Non-pigmented ciliary epithelial cell (primary cell): Measurements from ENCODE around the gene SPRN.
"Not testable (repeated sequence)": the region's sequence is repeated elsewhere in the genome, so short reads cannot be mapped to it uniquely, and the experiment has no call there.

Experiments
- DNase-seq: peaks from one replicate; pipeline ENCODE4 v3.0.0-alpha.2; 2010; ENCODE audit warnings: low read depth

The SPRN gene

DNA sequence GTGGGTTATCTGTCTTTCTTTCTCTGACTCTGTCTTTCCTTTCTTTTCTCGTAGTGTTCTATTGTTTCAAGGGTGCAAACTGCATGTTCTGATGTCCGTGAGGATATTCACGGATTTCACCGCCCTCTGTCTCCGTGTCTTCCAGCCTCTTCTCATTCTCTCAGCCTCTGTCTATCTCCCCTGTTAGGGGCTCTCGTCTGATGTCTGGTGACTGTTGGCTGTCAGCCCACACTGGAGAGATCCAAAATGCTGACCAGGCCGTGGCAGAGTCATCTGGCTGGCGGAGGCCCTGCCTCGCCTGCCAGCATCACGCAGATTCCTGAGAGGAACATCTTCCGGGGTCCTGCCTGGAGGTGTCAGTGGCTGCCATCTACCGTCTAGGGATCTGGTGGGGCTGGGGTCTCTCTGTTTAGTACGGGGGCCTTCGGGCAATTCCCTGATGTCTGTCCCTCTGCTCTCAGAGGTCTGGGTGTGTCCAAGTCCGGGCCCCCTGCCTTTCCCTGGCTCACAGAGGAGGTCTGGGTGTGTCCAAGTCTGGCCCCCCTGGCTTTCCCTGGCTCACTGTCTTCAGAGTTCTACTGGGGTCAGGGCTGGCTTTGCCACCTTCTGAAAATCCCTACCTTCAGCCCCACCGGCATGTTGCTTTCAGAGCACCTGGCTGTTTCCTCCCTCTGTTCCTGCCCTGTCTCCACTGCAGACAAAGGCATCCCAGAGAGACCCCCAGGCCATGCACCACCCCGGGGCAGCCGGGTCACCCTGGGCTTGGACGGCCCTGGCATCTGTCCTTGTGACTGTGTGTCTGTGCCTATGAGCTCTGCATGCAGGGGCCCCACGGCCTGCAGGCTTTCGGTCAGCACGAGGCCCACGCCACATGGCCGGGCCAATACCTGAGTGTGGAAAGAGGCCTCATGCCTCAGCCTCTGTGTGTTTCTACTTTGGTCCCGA is 15.4 kb upstream of the SPRN start:
- no peak for DNase-seq

DNA sequence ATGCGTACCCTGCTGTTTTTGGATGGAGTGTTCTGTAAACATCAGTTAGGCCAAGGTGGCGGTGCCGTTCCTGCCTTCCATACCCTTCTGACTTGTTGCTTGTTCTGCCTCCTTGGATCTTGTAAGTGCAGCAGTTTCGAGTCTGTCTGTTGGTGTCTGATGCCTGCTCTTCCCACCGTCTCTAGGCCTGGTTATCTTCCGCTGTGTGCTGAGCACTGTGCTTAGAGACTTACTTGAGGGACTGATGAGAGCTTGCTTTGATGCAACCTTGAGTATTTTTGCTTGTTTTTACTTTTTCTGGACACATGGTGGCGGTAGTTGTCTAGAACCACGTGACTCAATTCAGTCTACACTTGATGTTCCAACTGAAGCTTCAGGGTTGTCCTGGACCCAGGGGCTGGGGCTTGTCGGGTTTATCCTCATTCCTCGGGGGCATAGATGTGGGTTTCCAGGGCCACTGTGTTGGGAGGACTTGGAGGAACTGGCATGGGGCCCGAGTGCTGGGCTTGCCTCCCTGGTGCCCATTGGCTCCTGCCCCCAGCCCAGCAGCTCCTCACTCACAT is 14.4 kb upstream of the SPRN start:
- peak; percentile 4 for DNase-seq

DNA sequence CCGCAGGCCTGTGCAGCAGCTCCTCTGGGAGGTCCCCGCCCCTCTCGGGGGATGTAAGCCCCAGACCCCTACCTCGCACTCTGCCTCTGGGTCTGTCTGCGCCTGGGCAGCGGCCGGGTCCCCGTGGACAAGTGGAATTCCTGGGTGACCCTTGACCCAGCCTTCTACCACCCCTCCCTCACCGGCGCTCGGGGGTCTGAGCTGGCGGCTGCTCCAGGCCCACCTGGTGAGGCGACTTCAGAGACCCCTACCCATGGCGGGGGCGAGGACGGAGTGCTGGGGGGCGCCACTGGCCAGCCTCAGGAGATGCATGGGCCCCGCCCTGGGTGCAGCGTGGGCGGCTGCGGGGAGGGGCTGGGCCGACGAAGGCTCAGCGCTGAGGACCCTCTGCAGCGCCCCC is 8.4 kb upstream of the SPRN start:
- DNase-seq = not testable (repeated sequence)

DNA sequence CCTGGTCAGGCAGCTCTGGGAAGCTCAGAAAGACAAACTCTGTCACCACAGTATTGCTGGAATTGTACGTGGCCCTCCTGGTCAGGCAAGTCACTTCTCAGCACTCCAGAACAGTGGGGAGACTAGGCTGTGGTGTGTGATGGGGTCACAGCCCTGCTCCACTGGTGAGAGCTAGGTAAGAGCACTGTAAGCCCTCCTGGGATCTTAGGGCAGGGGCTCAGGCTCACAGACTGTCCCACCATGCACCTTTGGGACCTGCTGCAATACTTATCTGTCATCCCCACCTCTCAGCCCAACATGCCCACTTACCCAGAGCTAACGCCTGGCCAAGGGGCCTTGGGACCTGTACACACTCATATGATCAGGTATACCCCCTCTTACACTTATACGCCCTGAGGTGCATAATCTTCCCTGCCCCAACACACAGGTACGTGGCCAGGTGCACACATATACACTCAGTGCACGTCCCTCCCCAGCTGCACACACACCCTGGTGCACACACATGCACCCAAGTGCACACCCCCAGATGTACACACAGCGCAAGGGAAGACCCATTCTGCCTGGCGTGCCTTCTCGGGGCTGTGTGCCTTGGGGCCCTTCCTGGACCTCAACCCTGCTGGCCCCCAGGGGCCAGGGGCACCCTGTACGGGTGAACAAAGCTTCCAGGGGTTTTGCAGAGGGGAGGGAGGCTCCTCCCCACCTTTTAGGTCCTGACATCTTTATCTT is 7.6 kb upstream of the SPRN start:
- DNase-seq = not testable (repeated sequence)

DNA sequence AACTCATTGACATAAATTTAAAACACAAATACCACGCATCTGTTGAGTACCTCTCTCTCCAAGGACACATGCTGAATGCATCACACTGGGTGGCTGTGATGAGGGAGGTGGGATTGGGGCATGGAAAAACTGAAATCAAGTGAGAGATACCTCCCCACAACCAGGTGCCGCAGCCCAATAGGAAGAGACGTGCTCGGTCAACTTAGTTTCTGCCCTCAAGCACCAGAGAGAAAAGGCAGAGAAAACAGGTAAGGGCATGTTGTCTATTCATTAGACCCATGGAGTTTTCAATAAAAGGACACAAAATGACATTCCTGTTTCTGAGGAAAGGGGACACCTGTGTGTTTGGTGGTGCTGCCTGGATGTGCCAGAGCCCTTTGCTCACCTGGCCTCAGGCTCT is 5.1 kb upstream of the SPRN start:
- not testable (repeated sequence) for DNase-seq

DNA sequence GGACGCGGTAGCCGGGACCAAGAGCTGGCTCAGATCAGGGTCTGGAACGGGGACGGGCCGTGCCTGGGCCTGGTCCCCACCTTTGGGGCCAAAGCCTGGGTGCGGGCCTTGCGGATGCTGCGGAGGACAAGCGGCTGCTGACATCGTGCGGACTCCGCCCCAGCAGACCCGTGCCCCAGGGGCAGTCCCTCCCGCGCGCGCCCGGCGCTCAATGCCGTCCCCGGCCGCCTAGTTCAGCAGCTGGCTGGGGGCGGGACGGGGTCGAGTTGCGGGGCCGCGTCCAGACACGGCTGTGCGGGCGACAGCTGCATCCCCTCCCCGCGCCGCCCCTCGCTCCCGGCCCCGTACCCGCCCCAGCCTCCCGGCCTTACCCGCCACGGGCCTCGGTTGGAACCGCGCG is 323 bp downstream of the SPRN start:
- not testable (repeated sequence) for DNase-seq

DNA sequence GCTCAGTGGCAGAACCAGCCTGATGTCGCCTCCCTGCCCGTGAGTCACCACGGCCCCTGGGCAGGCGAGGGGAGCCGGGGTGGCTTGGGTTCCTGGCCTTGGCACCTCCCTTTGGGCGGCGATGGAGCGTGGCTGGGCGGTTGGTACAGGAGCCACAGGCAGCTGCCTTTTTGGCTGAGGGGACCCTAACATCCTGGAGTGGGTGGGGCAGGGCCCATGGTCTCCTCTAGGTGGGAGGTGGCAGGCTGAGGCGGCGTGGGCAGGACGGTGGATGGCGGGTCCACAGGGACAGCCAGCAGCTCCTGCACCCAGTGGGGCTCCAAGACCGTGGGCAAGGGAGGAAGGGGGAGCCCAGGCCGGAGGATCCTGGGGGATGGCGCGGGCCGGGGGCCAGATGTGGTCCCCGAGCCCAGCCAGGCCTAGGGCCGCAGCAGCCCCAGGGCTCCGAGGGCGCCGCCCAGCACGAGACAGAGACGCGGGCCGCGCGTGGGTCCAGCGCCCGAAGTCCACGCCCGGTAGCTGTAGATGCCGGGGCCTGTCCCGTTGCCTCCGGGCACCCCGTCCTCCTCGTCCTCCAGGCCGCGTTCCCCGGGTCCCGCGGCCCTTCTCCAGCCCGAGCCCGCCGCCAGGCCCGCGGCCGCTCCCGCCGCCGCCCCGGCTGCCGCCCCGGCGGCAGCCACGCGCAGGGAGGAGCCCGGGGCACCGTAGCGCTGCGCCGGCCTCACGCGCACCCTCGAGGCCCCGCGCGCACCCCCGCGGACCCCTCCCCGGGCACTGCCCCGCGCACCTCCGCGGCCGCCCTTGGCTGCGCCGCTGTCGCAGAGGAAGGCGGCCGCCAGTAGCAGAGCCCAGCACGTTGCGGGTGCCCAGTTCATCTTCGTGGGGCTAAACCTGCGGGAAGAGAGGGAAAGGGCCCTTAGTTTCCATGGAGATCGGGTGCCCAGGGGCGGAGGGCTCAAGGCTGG is 1.3 kb downstream of the SPRN start:
- no peak for DNase-seq

DNA sequence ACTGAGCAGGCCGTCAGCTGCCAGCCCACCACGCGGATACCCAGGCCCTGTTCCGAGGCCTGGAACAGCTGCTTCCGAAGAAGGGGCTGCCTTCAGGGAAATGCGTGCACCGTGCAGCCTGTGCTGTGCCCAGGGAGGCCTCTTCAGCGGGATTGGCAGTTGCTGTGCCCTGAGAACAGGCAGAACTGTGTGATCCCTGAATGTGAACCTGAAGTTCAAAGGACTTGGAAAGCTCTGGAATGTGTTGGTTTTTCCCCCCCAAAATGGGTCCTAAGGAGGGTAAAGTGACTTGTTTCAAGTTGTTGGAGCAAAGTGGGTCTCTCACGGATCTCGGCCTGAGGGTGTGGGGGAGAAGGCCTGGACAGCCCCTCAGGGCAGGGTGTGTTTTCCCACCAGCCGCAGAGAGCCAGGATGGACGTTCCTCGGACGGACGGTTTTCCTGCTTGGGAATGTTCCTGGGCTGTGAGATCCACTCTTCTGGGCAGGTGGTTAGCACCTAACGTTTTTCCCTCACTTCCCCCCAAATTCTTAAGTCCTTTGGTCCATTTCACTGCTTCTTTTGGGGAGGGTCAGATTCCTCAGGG is 2.1 kb downstream of the SPRN start:
- no peak for DNase-seq

DNA sequence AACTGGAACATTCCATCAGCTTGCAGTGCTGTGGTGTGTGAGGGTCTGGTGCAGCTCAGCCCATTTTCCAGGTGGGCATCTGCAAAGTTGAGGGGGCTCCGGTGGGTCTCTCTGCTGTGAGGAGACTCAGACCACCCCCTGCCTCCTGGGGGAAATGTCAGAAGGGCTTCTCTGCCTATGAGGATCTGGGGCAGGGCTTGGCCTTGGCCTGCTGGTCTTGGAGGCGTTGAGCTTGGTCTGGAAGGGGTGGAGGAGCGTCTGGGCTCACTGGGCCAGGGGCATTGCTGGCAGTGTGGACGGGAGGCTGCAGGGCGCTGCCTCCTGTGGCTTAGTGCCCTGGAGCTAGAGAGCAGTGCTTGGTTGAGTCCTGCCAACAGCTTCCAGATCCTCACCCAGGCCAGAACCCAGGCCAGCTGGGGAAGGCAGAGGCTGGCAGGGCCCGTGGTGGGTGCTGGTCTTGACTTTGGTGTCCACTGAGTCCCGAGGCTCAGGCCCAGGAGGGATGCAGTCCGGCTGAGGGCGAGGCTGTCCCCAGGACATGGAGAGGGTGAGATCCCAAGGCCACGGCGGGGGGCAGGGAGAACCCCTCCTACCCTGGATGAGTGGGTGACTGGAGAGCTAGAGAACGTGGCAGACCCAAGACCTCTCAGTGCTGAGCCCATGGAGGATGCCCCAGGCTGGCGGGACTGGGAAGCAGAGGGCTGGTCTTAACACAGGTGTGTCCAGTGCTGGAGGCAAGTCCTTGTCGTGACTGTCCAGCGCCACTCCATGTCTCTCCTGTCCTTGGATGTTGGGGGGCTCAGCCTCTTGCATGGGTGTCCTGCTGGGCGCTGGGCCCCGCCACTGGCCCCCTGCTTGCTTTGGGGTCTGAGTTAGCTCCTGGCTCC is 2.8 kb downstream of the SPRN start:
- no peak for DNase-seq

DNA sequence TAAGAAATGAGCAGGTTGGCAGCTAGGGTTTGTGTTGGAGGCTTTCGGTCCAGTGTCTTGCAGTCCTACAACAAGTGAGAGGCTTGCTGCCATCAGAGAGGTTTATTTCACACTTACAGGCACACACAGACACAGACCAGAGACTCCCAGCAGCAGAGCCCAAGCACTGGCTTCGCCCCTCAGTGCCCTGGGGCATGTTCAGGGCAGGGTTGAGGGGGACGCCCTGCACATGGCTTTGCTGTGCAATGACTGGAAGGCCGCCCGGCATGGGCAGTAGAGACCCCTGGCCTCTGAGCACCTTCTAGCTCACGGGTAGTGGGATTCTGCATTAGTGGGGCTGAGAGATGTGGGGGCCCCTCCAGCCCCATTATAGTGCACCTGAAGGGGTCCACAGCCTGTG is 3.8 kb downstream of the SPRN start:
- no peak for DNase-seq

DNA sequence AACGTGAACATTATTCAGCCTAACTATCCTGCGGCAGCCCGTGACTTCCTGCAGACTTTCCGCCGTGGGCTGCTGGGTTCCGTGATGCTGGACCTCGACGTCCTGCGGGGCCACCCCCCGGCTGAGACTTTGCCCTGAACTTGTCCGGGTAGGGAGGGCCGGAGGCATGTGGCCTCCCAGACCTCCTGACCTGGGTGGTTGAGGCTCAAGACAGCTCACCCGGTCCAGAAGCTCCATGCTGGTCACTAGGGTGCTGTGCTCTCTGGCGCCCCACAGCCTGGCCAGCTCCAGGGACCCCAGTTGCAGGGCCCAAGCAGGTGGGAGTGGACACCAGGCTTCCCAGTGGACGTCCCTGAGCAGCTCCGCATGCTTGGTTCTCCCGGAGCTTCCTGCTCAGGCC is 4.4 kb downstream of the SPRN start:
- no peak for DNase-seq

DNA sequence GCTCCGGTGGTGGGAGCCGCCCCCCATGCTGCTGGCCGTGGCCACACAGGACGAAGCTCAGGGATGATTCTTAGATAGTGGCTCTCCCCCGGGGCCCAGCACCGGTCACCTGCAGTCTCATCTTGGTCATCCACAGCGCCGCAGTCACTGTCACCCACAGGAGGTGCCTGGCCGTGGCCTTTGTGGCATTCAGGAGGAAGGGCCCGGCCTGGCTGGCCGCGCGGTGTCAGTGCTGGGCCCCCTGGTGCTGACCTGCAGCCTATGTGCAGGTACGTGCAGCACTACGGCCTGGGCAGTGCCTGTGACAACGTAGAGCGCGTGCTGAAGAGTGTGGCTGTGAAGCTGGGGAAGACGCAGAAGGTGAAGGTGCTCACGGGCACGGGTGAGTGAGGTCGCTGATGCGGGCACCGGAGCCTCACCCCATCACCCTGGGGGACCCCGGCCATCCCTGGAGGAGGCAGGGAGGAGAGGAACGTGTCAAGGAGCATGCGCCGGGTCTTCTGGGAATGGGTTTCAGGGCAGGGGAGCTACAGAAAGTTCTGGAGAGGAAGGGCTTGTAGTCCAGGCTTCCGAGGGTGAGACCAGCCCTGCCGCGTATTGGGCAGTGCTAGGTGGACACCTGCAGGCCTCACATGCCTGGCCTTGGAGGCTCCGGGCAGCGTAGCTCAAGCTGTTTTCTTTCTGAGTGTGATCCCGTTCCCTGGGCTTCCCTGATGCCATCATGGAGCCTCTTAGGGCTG is 5.0 kb downstream of the SPRN start:
- DNase-seq = no peak

DNA sequence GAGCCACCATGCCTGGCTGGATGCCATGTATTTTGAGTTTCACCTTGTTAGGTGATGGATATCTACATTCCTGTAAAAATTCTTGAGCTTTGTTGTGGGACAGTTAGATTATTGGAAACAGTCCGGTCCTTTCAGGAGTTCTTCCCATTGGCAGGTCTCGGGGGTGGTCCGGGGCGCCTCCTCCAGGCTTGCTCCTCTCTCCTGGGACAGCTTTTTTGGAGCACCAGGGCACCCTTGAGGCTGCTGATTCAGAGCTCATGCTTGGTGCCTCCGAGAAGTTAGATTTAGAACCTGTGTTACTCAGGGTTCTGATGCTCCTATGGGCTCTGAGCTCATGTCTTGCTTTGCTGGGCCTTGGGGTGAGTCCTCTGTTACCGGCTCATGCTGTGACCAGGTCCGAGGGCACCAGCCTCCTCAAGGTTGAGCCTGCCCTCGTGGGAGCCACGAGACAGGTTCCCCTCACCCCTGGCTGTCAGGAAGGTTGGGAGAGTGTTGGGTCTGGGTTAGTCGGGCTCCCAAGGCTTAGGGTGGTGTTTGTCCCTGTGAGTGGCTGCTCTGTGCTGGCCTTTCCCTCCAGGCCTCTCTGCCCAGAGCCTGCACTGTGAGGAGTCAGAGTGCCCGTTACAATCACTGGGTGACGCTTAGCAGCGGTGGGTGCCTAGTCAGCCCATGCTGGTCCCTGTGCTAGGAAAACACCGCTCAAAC is 6.0 kb downstream of the SPRN start:
- no peak for DNase-seq

DNA sequence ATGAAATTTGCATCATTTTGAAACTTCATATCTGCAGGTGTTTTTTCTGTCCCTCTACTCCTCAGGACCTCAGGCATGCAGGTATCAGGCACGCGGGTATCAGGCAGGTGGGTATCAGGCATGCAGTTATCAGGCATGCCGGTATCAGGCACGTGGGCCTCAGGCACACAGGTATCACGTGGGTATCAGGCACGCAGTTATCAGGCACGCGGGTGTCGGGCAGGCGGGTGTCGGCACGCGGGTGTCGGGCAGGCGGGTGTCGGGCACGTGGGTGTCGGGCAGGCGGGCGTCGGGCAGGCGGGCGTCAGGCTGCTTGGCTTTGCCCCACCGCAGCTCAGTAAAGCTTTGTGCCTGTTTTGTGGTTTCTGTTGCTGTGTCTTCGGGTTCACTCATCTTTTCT is 8.7 kb downstream of the SPRN start:
- DNase-seq = no peak

DNA sequence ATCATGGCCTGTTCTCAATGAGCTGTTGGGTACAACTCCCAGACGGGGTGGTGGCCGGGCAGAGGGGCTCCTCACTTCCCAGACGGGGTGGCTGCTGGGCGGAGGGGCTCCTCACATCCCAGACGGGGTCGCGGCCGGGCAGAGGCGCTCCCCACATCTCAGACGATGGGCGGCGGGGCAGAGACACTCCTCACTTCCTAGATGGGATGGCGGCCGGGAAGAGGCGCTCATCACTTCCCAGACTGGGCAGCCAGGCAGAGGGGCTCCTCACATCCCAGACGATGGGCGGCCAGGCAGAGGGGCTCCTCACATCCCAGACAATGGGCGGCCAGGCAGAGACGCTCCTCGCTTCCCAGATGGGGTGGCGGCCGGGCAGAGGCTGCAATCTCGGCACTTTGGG is 10.0 kb downstream of the SPRN start:
- DNase-seq = not testable (repeated sequence)

DNA sequence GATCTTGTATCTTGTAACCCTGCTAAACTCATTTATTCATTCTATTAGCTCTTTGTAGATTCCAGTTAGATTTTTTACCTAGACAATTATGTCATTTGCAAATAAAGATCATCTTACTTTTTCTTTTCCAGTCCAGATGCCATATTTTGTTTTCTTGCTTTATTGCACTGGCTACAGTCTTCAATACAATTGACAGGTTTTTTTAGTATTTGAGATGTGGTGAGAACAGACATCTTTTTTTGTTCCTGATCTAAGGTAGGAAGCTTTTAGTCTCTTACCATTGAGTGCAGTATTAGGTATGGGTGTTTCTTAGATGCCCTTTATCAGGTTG is 12.1 kb downstream of the SPRN start:
- DNase-seq = no peak

DNA sequence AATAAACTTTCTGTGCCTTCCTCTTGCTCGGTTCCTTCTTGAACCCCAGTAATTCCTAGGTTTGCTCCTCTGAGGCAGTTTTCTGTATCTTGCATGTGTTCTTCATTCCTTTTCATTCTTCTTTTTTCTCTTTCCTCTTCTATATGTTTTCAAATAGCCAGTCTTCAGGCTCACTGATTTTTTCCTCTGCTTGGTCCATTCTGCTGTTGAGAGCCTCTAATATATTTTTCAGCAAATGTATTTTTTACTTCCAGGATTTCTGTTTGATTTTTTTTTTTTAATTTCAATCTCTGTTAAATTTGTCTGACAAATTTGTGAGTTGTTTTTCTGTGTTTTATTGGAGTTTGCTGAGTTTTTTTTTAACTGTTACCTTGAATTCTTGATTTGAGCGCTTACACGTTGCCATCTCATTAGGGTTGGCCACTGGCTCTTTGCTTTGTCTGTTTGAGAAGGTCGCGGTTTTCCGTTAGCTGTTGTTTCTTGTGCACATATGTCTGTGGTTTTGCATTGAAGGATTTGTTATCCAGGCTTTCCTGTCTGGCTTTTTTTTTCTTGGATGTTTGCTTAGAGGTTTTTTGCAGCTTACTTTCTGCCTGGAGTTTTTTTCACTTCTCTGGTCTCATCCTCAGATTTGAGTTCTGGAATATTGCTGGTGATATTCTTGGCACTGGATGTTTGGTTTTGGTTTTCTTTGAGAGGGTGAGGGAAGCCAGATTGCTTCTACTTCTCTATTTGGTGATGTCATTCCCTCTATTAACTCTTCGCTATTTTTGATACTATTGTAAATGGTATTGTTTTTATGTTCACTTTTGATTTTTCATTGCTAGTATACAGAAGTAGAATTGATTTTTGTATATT is 12.7 kb downstream of the SPRN start:
- DNase-seq = no peak

DNA sequence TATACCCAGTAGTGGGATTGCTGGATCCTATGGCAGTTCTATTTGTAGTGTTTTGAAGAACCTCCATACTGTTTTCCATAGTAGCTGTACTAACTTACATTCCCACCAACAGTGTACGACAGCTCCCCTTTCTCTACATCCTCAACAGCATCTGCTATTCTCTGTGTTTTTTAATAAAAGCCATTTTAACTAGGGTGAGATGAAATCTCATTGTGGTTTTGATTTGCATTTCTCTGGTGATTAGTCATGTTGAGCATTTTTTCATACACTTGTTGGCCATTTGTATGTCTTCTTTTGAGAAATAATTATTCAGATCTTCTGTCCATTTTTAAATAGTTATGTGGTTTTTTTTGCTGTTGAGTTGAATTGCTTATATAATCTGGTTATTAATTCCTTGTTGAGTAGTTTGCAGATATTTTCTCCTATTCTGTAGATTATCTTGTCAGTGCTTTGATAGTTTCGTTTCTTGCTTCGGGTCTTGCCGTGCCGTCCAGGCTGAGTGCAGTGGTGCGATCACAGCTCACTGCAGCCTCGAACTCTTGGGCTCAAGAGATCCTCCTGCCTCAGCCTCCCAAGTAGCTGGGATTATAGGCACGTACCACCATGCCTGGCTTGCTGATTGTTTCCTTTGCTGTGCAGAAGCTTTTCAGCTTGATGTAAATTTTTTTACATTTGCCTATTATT is 18.4 kb downstream of the SPRN start:
- no peak for DNase-seq
